ENCODE results near the gene ITLN2. TPM values are rescaled to one million over a fixed set of nuclear protein-coding genes. Genes with fewer than 3 reads are reported as not detected.
"Not testable (repeated sequence)": the region's sequence is repeated elsewhere in the genome, so short reads cannot be mapped to it uniquely, and the experiment has no call there.

Gene ITLN2
- total RNA-seq, 1 donor = not detected

GRCh38 chr1:160975026-160975425 is 20.4 kb upstream of the ITLN2 start:
- Histone ChIP-seq H3K9me3 (ENCODE audit: low read depth, low read length) (no peaks in the 10 kb centered on the region), H3K4me3 (ENCODE audit: low read length) (no peak overlapping the region), H3K27me3 (ENCODE audit: insufficient read depth, low read length) (no peaks in the 10 kb centered on the region), H3K4me1 (ENCODE audit: insufficient read depth, low read length) (no peaks in the 10 kb centered on the region)

DNA sequence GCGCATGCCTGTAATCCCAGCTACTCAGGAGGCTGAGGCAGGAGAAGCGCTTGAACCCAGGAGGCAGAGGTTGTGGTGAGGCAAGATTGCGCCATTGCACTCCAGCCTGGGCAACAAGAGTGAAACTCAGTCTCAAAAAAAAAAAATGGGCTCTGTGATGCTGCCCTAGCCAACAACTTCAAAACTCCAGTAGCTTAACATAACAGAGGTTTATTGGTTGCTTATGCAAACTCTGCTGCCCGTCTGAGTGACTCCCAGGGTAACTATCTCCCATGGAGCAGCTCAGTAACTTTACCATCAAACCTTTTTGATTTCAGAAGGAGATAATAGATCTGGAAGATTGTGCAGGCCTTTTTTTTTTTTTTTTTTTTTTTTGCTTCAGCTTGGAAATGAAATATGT is 18.9 kb upstream of the ITLN2 start:
- H3K9me3 ChIP-seq (ENCODE audit: low read depth, low read length) = no peaks in the 10 kb centered on the region
- H3K27me3 ChIP-seq (ENCODE audit: insufficient read depth, low read length) = no peaks in the 10 kb centered on the region

DNA sequence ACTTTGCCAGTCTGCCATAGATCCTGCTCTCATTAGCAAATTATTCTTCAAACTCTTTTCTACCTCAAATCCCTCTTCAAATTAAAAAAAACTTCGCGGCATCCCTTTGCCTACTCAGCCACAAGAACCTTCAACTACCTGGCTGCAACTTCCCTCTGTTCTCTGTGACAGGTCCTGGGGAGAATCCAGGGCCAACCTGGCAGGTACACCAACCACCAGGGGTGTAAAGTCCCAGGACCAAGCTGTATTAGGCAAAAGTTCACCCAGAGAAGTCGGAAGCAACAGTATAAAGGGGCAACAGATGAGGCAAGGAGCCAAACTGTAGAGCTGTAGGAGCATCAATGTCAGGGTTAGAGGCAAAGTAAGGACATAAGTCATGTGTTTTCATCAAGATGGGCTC is 18.3 kb upstream of the ITLN2 start:
- H3K4me1 ChIP-seq (ENCODE audit: insufficient read depth, low read length) = no peaks in the 10 kb centered on the region
- H3K27me3 ChIP-seq (ENCODE audit: insufficient read depth, low read length) = no peaks in the 10 kb centered on the region
- H3K4me3 ChIP-seq (ENCODE audit: low read length) = no peak overlapping the region
- H3K9me3 ChIP-seq (ENCODE audit: low read depth, low read length) = no peaks in the 10 kb centered on the region

More for the DNA sequence above, 18.9 kb upstream of the ITLN2 start:
- no peaks in the 10 kb centered on the region for H3K4me1 ChIP-seq (ENCODE audit: insufficient read depth, low read length)
- H3K4me3 ChIP-seq (ENCODE audit: low read length) = no peak overlapping the region

- H3K4me1 ChIP-seq (ENCODE audit: insufficient read depth, low read length) = no peaks in the 10 kb centered on the region
- H3K4me3 ChIP-seq (ENCODE audit: low read length) = no peak overlapping the region
- no peaks in the 10 kb centered on the region for H3K9me3 ChIP-seq (ENCODE audit: low read depth, low read length)
- no peaks in the 10 kb centered on the region for H3K27me3 ChIP-seq (ENCODE audit: insufficient read depth, low read length)
Observed at GRCh38 chr1:160971618-160972056, 17.0 kb upstream of the ITLN2 start.

DNA sequence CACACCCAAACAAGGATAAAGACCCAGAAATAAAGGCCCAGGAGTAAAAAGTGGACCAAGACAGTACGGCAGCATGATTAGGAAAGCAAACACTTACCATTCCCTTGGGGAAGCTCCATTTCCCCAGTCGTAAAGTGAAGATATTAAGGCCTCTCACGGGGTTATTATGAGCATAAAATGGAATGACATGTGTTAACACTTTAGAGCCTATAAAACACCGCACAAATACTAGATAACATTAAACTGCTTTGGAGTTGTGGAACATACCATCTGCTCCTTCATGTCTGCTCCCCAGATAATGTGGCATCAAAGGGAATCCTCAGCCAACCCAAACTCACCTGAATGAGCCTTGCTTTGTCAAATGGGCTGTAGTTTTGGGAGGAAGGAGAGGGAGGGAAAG is 8.9 kb upstream of the ITLN2 start:
- H3K9me3 ChIP-seq (ENCODE audit: low read depth, low read length) = no peaks in the 10 kb centered on the region
- H3K4me3 ChIP-seq (ENCODE audit: low read length) = no peak overlapping the region
- H3K4me1 ChIP-seq (ENCODE audit: insufficient read depth, low read length) = no peaks in the 10 kb centered on the region
- no peaks in the 10 kb centered on the region for H3K27me3 ChIP-seq (ENCODE audit: insufficient read depth, low read length)

GRCh38 chr1:160961419-160961818 is 6.8 kb upstream of the ITLN2 start:
- Histone ChIP-seq H3K4me3 (ENCODE audit: low read length) (no peak overlapping the region), H3K27me3 (ENCODE audit: insufficient read depth, low read length) (no peaks in the 10 kb centered on the region), H3K9me3 (ENCODE audit: low read depth, low read length) (no peaks in the 10 kb centered on the region), H3K4me1 (ENCODE audit: insufficient read depth, low read length) (no peaks in the 10 kb centered on the region)

DNA sequence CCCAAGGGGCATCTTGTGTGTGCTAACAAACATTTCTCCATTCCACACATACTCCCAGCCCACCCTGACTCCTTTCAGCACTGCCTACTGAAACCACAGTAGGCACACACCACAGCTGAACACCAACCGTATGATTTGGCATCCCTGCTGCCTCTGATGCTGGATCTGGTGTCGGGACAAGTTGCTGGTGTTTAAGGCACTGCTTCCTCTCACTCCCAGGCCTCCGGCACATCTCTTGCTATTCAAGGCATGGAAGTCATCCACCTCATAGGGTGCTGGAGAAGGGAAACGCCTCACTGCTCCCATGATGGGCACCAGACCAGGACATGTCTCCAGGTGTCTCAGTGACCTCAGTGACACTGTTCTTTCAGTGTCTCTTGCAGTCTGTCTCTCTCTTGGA is 2.4 kb upstream of the ITLN2 start:
- peaks cover 3% of the 10 kb centered on the region for H3K4me1 ChIP-seq (ENCODE audit: insufficient read depth, low read length)
- H3K9me3 ChIP-seq (ENCODE audit: low read depth, low read length) = no peaks in the 10 kb centered on the region
- H3K4me3 ChIP-seq (ENCODE audit: low read length) = no peak overlapping the region
- H3K27me3 ChIP-seq (ENCODE audit: insufficient read depth, low read length) = no peaks in the 10 kb centered on the region

- H3K4me1 ChIP-seq (ENCODE audit: insufficient read depth, low read length) = peaks cover 3% of the 10 kb centered on the region
- no peak overlapping the region for H3K4me3 ChIP-seq (ENCODE audit: low read length)
- H3K27me3 ChIP-seq (ENCODE audit: insufficient read depth, low read length) = no peaks in the 10 kb centered on the region
- H3K9me3 ChIP-seq (ENCODE audit: low read depth, low read length) = no peaks in the 10 kb centered on the region
Observed at GRCh38 chr1:160953030-160953429, 1.6 kb downstream of the ITLN2 start.

DNA sequence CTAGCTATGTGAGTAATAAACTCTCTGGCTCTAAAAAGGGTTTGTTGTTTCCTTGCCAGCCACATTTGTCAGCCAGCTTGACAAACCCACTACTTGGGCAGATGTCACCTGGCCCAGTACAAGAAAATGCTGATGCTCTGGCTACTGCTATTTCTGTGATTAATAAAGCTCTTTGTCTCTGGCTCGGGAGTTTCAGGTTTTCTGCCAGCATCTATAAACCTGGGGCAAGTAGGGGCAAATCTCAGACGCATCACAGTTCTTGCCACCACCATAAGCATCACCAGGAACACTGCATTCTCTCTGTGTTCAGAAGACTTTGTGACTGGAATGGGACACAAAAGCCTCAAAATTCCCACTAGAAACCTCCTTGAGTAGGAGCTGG is 2.5 kb downstream of the ITLN2 start:
- Histone ChIP-seq H3K4me3 (ENCODE audit: low read length) (no peak overlapping the region), H3K27me3 (ENCODE audit: insufficient read depth, low read length) (no peaks in the 10 kb centered on the region), H3K9me3 (ENCODE audit: low read depth, low read length) (no peaks in the 10 kb centered on the region), H3K4me1 (ENCODE audit: insufficient read depth, low read length) (peaks cover 3% of the 10 kb centered on the region)

GRCh38 chr1:160951443-160952128 is 3.0 kb downstream of the ITLN2 start:
- peaks cover 3% of the 10 kb centered on the region for H3K4me1 ChIP-seq (ENCODE audit: insufficient read depth, low read length)
- no peaks in the 10 kb centered on the region for H3K27me3 ChIP-seq (ENCODE audit: insufficient read depth, low read length)
- no peaks in the 10 kb centered on the region for H3K9me3 ChIP-seq (ENCODE audit: low read depth, low read length)
- no peak overlapping the region for H3K4me3 ChIP-seq (ENCODE audit: low read length)

DNA sequence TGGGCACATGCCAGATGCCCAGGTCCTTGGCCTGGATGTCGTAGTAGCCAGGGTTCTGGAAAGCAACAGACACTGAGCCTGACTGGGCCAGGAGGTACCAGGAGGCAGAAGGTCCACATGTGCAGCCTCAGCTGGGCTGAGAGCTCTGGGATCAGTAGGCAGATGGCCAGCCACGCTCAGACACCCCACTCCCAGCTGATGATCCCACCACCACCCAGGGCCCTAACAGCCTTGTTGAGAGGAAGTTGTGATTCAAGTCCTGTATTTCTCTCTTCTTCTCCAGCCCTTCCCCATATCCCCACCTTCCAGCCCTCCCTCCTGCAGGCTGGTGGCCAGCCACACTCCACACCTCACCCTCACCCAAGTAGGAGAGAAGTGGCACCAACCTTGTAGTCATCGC is 4.0 kb downstream of the ITLN2 start:
- Histone ChIP-seq H3K4me3 (ENCODE audit: low read length) (no peak overlapping the region), H3K4me1 (ENCODE audit: insufficient read depth, low read length) (peaks cover 3% of the 10 kb centered on the region), H3K9me3 (ENCODE audit: low read depth, low read length) (no peaks in the 10 kb centered on the region), H3K27me3 (ENCODE audit: insufficient read depth, low read length) (no peaks in the 10 kb centered on the region)

DNA sequence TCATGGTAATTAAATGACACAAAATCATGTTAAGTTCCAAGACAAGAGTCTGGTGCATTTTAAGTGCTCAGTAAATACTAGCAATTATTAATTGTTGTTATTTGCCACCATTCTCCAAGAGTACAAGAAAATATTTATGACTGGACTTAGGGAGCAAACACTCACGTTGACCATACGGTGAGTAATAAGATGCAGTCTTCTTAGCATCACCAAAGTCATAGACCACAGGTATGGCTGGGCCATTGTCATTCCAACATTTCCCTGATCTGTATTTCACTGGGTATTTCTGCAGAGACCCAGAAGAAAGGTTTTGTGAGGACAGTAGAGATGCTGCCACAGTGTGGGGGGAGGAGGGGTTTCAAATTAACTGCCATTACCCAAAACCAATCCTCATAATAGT is 4.7 kb downstream of the ITLN2 start:
- Histone ChIP-seq H3K4me1 (ENCODE audit: insufficient read depth, low read length) (peaks cover 3% of the 10 kb centered on the region), H3K4me3 (ENCODE audit: low read length) (no peak overlapping the region), H3K27me3 (ENCODE audit: insufficient read depth, low read length) (no peaks in the 10 kb centered on the region), H3K9me3 (ENCODE audit: low read depth, low read length) (no peaks in the 10 kb centered on the region)

DNA sequence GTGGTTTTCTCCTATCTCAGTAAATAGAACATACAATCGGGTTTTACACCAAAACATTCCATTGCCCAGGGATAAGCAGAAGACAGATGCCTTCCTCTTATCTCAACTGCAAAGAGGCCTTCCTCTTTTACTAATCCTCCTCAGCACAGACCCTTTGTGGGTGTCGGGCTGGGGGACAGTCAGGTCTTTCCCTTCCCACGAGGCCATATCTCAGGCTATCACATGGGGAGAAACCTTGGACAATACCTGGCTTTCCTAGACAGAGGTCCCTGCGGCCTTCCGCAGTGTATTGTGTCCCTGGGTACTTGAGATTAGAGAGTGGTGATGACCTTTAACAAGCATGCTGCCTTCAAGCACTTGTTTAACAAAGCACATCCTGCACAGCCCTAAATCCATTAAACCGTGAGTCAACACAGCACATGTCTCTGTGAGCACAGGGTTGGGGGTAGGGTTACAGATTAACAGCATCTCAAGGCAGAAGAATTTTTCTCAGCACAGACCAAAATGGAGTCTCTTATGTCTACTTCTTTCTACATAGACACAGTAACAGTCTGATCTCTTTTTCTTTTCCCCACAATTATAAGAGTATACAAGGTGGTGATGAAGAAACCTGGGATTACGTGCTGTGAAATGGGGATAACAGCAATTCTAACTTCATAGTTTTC is 5.3 kb downstream of the ITLN2 start:
- H3K4me3 ChIP-seq (ENCODE audit: low read length); H3K27me3 ChIP-seq (ENCODE audit: insufficient read depth, low read length); H3K9me3 ChIP-seq (ENCODE audit: low read depth, low read length); H3K4me1 ChIP-seq (ENCODE audit: insufficient read depth, low read length): not testable (repeated sequence)

- H3K9me3 ChIP-seq (ENCODE audit: low read depth, low read length); H3K27me3 ChIP-seq (ENCODE audit: insufficient read depth, low read length); H3K4me3 ChIP-seq (ENCODE audit: low read length); H3K4me1 ChIP-seq (ENCODE audit: insufficient read depth, low read length): not testable (repeated sequence)
Observed at GRCh38 chr1:160947174-160947759, 7.3 kb downstream of the ITLN2 start.

GRCh38 chr1:160945881-160946280 is 8.7 kb downstream of the ITLN2 start:
- not testable (repeated sequence) for H3K4me3 ChIP-seq (ENCODE audit: low read length); H3K27me3 ChIP-seq (ENCODE audit: insufficient read depth, low read length); H3K4me1 ChIP-seq (ENCODE audit: insufficient read depth, low read length); H3K9me3 ChIP-seq (ENCODE audit: low read depth, low read length)

GRCh38 chr1:160945079-160945478 is 9.5 kb downstream of the ITLN2 start:
- Histone ChIP-seq H3K4me1 (ENCODE audit: insufficient read depth, low read length) (no peaks in the 10 kb centered on the region), H3K9me3 (ENCODE audit: low read depth, low read length) (no peaks in the 10 kb centered on the region), H3K4me3 (ENCODE audit: low read length) (no peak overlapping the region), H3K27me3 (ENCODE audit: insufficient read depth, low read length) (no peaks in the 10 kb centered on the region)

Data from mononuclear cell (primary cell).